Keratinocyte (primary cell): ENCODE measurements around the gene PPP3CB.

Experiments
- CTCF ChIP-seq, 3 experiments: IDR thresholded peaks in 1 of 3; conservative IDR thresholded peaks in 1 of 3; optimal IDR thresholded peaks in 1 of 3; 2 replicates in 2 of 3; 3 replicates in 1 of 3; pipeline versions ENCODE3 to v1.5.1; 2011; ENCODE audit warnings: low read length in 3 of 3, mild to moderate bottlenecking in 3 of 3, moderate library complexity in 2 of 3, control low read depth in 1 of 3, inconsistent platforms in 1 of 3; ENCODE audit not compliant: insufficient read depth in 2 of 3; ENCODE audit errors: extremely low read depth in 1 of 3
- EZH2 ChIP-seq: IDR thresholded peaks from one replicate; pipeline ENCODE4 v1.6.1; 2012; ENCODE audit warnings: inconsistent platforms, mild to moderate bottlenecking, low read length, moderate library complexity

GRCh38 chr10:73494213-73494612 lies 1.6 kb downstream of the PPP3CB start:
- no peak for TF ChIP-seq CTCF (optimal IDR thresholded peaks at IDR 0.05 in 1 of 3, IDR thresholded peaks at IDR 0.05 in 1 of 3, conservative IDR thresholded peaks at IDR 0.05 in 1 of 3; ENCODE audit: extremely low read depth in 1 of 3, insufficient read depth in 2 of 3, low read length in 3 of 3)
- no peak for TF ChIP-seq EZH2
